Glomerular visceral epithelial cell (primary cell): ENCODE measurements around the gene CD247.

Experiments used
- DNase-seq: peaks from one replicate; pipeline ENCODE4 v3.0.0-alpha.2; 2016; ENCODE audit errors: extremely low spot score

The CD247 gene

GRCh38 chr1:167489571-167490340 lies 28.6 kb downstream of the CD247 start:
- DNase-seq, result no peak

GRCh38 chr1:167488786-167489185 lies 29.5 kb downstream of the CD247 start:
- no peak for DNase-seq

DNA sequence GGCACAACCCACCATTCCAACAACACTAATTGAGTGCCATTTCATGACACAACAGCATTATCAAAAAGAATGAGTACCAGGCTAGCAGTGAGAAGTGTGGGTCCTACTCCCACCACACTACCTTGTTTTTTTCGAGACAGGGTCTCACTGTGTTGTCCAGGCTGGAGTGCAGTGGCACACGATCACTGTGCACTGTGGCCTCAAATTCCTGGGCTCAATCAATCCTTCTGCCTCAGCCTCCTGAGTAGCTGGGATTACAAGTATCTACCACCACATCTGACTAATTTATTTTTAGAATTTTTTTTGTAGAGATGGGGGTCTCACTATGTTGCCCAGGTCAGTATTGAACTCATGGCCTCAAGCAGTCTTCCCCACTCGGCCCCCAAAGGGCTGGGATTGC lies 30.7 kb downstream of the CD247 start:
- no peak for DNase-seq

GRCh38 chr1:167486090-167486824 lies 32.1 kb downstream of the CD247 start:
- no peak for DNase-seq

- no peak for DNase-seq
Observed at GRCh38 chr1:167484726-167485502, 33.4 kb downstream of the CD247 start.

DNA sequence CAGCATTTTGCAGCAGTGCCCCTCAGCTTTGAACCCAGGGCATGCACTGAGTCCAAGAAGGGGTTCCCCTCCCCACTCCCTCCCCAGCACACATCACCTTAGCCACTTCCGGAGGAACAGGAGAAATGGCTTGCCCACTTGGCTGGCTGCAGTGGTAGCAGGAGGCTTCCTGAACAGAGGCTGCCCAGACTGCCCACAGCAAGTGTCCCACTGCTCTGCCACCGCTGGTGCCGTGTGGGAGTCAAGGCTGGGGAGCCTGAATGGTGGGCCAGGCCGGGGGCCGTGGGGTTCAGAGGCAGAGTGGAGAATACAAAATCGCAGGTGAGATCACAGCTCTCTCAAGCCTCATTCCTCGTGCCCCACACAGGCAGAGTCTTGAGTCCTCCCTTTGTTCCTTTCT lies 34.5 kb downstream of the CD247 start:
- no peak for DNase-seq

- no peak for DNase-seq
Observed at GRCh38 chr1:167482184-167482583, 36.1 kb downstream of the CD247 start.

GRCh38 chr1:167479331-167479979 lies 38.9 kb downstream of the CD247 start:
- no peak for DNase-seq

- DNase-seq, result no peak
Observed at GRCh38 chr1:167477986-167478385, 40.3 kb downstream of the CD247 start.

GRCh38 chr1:167476061-167476460 lies 42.3 kb downstream of the CD247 start:
- no peak for DNase-seq

- no peak for DNase-seq
Observed at GRCh38 chr1:167474191-167474641, 44.1 kb downstream of the CD247 start.

DNA sequence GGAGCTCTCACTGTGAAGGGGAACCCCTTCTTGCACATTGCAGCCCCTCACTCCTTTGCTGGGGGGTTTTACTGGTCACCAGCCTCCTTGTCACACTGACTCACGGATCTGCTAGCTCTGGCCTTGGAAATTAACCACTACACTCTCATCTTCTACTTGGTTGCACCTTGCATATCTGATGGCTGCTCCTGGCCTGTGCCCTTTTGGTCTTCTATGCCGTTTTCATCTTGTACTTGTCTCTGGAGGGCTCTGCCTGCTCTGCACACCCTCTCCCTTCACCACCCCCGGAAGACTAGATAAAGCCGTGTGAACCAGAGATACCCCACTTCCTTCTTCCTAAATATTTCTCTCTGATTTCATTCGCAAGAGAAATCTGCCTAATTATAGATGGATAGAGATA lies 44.6 kb downstream of the CD247 start:
- no peak for DNase-seq

- DNase-seq, result no peak
Observed at GRCh38 chr1:167472752-167473521, 45.4 kb downstream of the CD247 start.

- DNase-seq, result no peak
Observed at GRCh38 chr1:167471568-167471967, 46.8 kb downstream of the CD247 start.

DNA sequence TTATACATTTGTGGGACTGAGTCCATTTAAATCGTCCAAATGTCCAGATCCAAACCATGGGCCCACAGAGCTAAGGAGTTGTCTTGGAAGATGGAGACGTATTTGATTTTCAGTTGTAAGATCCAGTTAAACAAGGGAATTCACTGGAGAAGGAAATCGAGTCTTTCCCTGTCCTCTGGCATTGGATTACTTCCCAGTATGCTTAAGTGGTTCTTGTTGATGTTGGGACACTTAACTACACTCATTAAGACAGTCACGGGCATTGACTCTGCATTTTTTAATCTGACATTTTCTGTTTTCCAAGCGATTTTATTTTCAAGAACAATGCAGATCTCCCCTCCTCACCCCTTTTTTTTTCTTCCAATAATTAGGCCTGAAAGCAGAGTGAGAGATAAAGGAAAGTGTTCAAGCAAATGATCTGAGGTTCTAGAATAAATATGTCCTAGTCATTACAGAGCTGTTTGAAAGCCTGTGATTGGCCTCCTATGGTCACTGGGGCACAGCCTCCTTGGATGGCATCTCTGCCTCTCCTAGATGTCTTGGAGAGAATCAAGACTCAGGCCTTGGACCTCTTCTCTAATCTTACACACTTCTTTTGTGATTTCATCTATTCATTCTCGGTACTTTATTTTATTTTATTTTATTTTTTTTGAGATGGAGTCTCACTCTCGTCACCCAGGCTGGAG lies 48.9 kb downstream of the CD247 start:
- no peak for DNase-seq

DNA sequence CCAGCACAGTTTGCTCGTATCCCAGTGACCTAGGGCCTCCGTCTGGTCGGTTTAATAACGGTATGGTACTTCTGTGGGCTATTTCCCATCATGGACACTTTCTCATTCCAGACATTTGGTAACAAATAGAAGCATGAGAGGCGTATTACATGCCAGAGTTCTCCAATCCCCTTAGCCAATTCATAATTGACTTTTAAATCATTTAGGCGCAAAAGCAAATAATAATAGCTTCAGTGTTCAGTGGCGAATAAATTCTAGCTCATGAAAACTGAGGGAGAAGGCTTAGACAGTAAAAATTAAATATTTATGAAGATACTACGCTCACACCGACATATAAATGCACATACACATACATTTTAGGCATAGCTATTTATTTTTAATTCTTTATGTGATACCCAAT lies 50.6 kb downstream of the CD247 start:
- DNase-seq, result no peak

DNA sequence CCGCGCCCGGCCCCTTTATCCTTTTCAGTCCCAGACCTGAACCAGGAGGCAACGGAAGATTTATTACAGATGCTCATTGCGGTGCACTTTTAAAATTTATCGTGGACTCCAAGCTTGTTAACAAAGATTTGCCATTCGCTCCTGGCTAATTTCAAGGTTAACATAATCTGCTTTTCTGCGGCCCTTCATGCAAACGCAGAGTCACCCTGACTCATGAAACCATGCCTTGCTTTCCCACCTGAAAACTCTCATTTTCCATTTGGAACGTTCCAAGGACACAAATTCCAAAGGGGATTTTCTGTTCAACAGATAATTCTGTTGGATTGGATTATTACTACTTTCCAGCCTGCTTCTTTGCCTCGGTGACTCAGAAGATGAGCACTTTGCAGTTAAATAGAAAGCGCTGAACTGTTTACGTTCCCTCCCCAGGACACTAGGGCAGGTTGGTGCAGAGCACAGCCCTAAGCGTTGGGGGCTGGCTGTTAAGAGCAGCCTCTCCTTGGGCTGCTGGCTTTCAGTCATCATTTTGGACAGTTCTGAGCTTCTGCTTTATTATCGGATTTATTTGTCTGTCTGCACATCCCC lies 51.1 kb downstream of the CD247 start:
- DNase-seq, result no peak

DNA sequence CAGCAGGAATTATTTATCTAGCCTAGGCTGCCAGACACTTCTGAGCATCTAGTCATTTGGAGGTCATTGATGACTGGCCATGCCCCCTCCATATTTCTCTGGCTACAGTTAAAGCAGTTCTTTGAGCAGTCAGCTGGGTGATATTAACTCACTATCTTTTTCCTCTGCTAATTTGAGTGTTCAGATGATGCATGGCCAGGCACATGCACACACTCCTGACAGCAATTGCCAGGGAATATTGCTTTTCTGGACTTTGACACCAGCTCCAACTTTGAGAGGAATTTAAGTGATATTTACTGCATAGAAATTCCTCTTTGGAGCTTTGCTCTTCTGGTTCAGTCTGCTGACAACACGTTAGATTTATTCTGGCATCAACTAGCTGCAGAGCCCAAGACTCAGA lies 52.6 kb downstream of the CD247 start:
- no peak for DNase-seq

DNA sequence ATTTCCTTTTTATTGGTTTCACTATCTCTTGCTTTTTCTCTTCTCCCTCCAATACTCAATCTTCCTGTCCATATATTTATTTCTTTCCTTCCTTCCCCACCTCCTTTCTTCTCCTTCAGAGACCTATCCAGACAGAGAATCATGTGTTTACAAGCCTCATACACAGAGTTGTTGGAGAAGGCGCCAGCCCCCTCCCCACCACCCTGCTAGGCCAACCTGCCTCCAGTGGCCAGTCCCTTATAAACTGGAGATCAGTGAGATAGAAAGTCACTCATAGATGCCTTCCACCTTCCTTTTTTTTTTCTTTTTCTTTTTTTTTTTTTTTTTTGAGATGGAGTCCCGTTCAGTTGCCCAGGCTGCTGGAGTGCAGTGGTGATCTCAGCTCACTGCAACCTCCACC lies 53.3 kb downstream of the CD247 start:
- DNase-seq, result no peak

GRCh38 chr1:167463875-167464575 lies 54.3 kb downstream of the CD247 start:
- no peak for DNase-seq
